NB4 (cell line): ENCODE measurements around the gene KDM4F.

Experiments
- DNase-seq: peaks from one replicate; pipeline ENCODE4 v3.0.0; 2010; ENCODE audit warnings: low read depth
- H3K4me3 ChIP-seq: one replicate; pipeline ENCODE4 v1.5.1; 2011; ENCODE audit warnings: mild to moderate bottlenecking, low read depth, low read length, moderate library complexity
- MYC ChIP-seq: IDR thresholded peaks from 2 replicates; pipeline ENCODE4 v1.6.1; 2011; ENCODE audit warnings: low read depth, low read length
- POLR2A ChIP-seq: IDR thresholded peaks from 2 replicates; pipeline ENCODE4 v1.6.1; 2011; ENCODE audit warnings: mild to moderate bottlenecking; ENCODE audit not compliant: insufficient read length; ENCODE audit errors: extremely low read depth
- TF ChIP-seq, protein P1 (sequence below): IDR thresholded peaks from 2 replicates; pipeline ENCODE4 v1.6.1; 2011; ENCODE audit warnings: low read depth, low read length
- TF ChIP-seq, protein P2 (sequence below): IDR thresholded peaks from one replicate; pipeline ENCODE4 v1.5.1; 2012; ENCODE audit warnings: low read depth, low read length

Gene KDM4F

DNA sequence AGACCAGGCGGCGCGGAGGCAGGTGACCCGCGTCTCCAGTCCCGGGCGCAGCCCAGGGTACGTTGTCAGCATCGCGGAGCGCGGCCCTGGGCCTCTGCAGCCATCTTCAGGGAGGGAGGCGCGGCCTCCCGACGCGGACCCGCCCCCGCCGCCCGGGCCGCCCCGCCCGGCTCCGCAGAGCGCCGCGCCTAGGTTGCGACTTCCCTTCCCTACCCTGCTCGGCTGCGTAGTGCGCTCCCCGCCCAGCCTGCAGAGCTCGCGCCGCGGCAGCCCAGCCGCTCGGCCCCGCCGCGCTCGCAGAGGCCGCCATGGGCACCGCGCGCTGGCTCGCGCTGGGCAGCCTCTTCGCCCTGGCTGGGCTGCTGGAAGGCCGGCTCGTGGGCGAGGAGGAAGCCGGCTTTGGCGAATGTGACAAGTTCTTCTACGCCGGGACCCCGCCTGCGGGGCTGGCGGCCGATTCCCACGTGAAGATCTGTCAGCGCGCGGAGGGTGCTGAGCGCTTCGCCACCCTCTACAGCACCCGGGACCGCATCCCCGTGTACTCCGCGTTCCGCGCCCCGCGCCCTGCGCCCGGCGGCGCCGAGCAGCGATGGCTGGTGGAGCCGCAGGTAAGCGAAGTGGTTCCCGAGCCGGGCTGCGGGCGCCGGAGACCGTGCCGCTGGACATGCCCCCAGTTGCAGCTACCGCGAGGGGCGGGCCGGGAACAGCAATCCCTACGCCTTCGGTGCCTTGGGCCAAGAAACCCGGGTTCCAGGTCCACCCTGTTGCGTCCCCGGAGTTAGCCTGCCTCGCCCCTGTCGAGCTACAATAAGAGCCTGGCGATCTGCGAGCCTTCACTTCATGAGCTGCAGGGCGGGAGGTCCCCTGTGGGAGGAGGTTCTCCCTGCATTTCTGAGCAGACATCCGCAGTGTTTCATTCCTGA is 40.7 kb downstream of the KDM4F start, which contains the start of gene ENDOD1:
ENDOD1 (plus strand) TSS at position 227 of the 923 bp plus-strand sequence; CDS start at position 309, 82 bp downstream.
- peak; percentile 87 for DNase-seq
- TF ChIP-seq, protein P1, sequence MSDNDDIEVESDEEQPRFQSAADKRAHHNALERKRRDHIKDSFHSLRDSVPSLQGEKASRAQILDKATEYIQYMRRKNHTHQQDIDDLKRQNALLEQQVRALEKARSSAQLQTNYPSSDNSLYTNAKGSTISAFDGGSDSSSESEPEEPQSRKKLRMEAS, result no peak
- TF ChIP-seq POLR2A (no peak), MYC (no peak)
- TF ChIP-seq, protein P2, sequence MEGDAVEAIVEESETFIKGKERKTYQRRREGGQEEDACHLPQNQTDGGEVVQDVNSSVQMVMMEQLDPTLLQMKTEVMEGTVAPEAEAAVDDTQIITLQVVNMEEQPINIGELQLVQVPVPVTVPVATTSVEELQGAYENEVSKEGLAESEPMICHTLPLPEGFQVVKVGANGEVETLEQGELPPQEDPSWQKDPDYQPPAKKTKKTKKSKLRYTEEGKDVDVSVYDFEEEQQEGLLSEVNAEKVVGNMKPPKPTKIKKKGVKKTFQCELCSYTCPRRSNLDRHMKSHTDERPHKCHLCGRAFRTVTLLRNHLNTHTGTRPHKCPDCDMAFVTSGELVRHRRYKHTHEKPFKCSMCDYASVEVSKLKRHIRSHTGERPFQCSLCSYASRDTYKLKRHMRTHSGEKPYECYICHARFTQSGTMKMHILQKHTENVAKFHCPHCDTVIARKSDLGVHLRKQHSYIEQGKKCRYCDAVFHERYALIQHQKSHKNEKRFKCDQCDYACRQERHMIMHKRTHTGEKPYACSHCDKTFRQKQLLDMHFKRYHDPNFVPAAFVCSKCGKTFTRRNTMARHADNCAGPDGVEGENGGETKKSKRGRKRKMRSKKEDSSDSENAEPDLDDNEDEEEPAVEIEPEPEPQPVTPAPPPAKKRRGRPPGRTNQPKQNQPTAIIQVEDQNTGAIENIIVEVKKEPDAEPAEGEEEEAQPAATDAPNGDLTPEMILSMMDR, result no peak
- peak within 1 kb of the TSS; percentile 52 for H3K4me3 ChIP-seq

DNA sequence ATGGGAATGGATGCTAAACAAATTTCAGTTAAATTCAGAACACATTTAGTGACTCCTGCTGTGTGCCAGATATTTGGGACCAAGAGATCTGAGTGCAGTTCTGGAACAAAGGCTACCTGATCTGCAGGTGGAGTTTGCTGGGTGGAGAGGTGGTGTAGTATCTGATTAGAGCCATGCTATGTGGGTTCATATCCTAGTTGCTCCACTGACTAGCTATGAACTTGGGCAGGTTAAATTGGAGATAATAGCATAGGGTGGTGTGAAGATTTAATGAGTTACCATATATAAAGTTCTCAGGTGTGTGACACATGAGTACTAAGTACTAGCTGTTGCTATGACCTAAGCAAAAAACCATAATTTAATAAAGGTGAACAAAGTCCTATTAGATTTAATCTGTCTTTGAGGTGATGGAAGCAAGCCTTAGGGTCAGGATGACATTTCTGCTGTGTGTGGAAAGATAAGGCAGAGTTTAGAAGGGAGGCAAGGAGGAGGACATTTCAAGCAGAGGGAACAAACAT is 42.5 kb downstream of the KDM4F start:
- TF ChIP-seq POLR2A (no peak), MYC (no peak)
- TF ChIP-seq, protein P1, result no peak
- TF ChIP-seq, protein P2, result no peak
- H3K4me3 ChIP-seq, result no peak overlapping the region
- DNase-seq, result no peak

DNA sequence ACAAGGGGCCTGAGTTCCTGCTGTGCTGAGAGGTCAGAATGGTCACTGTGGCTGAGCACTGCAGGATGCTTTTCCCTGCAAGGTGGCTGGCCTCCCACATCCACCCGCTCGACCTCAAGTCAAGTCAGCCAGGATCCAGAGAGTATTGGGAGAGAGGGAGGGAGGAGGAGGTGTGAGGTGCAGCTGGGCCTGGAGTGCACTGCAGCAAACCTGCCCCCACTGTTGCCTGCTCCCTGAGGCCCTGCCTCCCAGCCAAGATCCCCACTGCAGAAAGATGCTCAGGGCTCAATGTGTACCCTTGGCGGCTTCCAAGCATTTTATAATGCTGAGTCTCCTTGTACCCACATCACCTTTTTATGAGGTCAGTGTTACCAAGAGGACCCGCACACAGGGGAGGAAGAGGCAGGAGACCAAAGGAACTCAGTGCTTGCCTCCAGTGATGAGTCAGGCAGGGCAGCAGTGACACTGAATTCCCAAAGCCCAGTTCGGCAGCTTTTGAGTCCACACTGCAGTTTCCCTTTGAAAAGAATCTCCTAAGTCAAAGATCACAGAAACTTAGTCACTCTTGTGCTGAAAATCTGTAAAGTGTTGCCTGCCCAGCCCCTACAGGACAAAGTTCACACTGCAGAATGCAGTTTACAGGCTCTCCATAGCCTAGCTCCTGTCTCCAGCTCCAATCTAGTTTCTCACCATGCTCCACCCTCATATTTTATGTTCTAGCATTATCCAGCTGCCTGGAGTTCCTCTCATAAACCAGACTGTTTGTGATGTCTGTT is 43.5 kb downstream of the KDM4F start:
- peak; percentile 32 for DNase-seq
- TF ChIP-seq, protein P2, result peak; percentile 62
- TF ChIP-seq, protein P1, result no peak
- no peak for TF ChIP-seq MYC
- H3K4me3 ChIP-seq, result no peak overlapping the region

DNA sequence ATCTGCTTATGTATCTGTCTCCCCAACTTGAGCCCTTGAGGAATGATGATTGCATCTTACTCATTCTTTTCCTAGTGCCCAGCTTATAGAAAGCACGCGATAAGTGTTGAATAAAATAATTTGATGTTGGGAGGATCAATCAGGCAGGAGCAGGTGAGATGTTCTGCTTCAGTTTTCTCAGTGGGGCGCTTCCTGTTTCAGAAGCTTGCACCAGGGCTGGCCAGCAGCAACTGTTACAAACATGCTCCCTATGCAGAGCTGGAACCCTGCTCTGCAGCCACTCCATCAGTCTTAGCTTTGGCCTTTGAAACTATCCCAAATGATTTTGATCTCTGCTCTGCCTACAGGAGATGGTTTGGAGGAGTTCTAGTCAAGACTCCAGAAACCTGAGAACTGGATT is 44.3 kb downstream of the KDM4F start:
- H3K4me3 ChIP-seq, result no peak overlapping the region
- no peak for DNase-seq
- TF ChIP-seq MYC, result no peak
- TF ChIP-seq, protein P2, result no peak

DNA sequence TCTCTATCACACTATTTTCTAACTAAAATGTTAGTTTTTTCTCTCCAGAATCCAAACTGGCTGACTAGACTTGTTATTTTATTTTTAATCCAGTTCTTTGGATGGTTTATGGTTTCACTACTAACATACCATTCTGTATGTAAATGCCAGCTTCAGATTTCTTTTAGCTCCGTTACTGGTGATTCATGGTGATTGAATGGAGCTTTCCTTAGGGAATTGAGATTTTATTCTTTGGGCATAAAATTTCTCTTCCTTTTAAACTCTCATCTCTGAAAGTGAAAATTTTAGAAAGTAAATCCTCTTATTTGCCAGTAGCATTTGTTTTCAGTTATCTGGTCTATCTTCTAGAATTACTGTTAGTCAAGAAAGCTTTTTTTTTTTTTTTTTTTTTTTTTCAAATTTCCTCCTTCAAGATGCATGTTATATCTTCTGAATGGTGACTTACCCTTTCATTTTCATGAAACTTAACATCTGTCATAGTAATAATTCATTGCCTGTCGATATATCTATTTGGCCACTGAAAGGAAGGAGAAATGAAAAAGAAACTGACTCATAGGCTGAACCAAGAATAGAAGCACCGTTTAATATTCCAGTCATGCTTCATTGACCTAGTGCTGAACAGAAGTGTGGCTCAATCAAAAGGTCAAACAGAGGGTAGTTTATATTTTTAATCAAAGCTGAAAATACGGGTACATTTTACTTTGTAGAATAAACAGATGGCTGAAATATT is 46.8 kb downstream of the KDM4F start:
- DNase-seq, result peak; percentile 38
- TF ChIP-seq, protein P2, result no peak
- TF ChIP-seq MYC, result no peak
- H3K4me3 ChIP-seq, result no peak overlapping the region
